WERI-Rb-1 (cell line): ENCODE data around the gene MROH9.
"Not testable (repeated sequence)": the region's sequence is repeated elsewhere in the genome, so short reads cannot be mapped to it uniquely, and the experiment has no call there.

Source experiments
- DNase-seq: peaks from one replicate; pipeline ENCODE4 v3.0.0-alpha.2; 2020
- H3K27ac ChIP-seq: fragments of 250-450 bp; sonication (Bioruptor Pico); 2 replicates; pipeline ENCODE4 v1.5.1; 2020; ENCODE audit warnings: mild to moderate bottlenecking, moderate library complexity
- H3K27me3 ChIP-seq: fragments of 250-450 bp; sonication (Bioruptor Pico); 2 replicates; pipeline ENCODE4 v1.5.1; 2021; ENCODE audit warnings: mild to moderate bottlenecking, low read depth, moderate library complexity; ENCODE audit not compliant: insufficient read depth, severe bottlenecking
- H3K36me3 ChIP-seq: fragments of 250-450 bp; sonication (Bioruptor Pico); 2 replicates; pipeline ENCODE4 v1.5.1; 2020; ENCODE audit warnings: mild to moderate bottlenecking, moderate library complexity
- H3K4me3 ChIP-seq: 2 replicates; pipeline ENCODE4 v1.5.1; 2011; ENCODE audit warnings: low read depth, mild to moderate bottlenecking, control low read depth, low read length
- H3K9me3 ChIP-seq: fragments of 250-450 bp; sonication (Bioruptor Pico); 2 replicates; pipeline ENCODE4 v1.5.1; 2021; ENCODE audit warnings: mild to moderate bottlenecking, moderate library complexity; ENCODE audit not compliant: severe bottlenecking
- TF ChIP-seq, protein P1 (sequence below): IDR thresholded peaks from 2 replicates; pipeline ENCODE4 v1.5.1; 2011; ENCODE audit warnings: low read depth, mild to moderate bottlenecking, control low read depth, inconsistent platforms, low read length

The MROH9 gene

DNA sequence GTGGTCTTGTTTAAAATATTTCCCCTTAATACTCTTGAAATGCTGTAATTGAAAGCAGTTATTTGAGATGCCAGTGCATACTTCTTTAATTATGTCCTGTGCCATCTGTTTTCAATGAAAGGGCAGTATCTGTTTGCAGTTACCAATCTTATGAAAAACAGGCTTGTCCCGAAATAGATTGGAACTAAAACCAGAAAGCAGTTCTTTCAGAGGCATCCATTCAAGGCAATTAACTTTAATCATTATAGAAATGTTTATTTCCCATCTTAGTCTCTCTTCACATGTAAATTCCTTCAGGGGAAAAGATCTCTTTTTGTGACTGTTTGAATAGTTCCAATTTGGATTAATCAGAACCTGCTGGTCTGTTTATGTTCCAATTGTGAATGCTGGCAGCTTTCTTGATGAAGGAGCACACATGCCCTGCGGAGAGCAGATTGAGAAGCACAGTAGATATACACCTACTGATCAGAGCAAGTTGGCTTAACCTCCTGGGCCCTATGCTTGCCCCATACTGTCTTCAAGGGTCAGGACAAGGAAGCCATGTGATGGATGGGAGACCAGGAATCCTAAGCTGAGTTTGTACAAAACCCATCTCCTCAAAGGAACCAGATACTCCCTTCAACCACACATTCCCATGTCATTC, 41.6 kb upstream of the MROH9 start:
- TF ChIP-seq, protein P1, sequence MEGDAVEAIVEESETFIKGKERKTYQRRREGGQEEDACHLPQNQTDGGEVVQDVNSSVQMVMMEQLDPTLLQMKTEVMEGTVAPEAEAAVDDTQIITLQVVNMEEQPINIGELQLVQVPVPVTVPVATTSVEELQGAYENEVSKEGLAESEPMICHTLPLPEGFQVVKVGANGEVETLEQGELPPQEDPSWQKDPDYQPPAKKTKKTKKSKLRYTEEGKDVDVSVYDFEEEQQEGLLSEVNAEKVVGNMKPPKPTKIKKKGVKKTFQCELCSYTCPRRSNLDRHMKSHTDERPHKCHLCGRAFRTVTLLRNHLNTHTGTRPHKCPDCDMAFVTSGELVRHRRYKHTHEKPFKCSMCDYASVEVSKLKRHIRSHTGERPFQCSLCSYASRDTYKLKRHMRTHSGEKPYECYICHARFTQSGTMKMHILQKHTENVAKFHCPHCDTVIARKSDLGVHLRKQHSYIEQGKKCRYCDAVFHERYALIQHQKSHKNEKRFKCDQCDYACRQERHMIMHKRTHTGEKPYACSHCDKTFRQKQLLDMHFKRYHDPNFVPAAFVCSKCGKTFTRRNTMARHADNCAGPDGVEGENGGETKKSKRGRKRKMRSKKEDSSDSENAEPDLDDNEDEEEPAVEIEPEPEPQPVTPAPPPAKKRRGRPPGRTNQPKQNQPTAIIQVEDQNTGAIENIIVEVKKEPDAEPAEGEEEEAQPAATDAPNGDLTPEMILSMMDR = no peak
- H3K27me3 ChIP-seq = no peaks in the 10 kb centered on the region
- no peak for DNase-seq
- H3K4me3 ChIP-seq = no peak overlapping the region
- H3K36me3 ChIP-seq = no peaks in the 10 kb centered on the region
- H3K27ac ChIP-seq = no peak overlapping the region
- H3K9me3 ChIP-seq = no peaks in the 10 kb centered on the region

DNA sequence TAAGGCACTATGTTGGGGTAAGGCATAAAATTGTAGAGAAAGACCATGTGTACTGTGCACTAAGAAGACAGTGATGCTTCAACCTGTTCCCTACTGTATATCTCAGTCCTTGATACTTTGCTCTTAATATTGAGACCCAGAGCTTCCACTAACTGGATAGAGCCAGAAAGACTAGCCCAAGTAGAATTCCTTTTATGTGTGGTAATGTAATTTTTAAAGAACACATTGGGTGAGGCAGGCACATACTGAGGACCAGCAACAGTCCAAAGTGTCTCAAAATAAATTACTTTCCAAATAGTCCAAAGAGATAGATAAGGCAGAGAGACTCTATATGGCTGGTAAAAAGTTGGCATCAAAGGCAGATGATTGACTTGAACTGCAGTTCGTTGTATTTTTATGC, 31.4 kb upstream of the MROH9 start:
- Histone ChIP-seq H3K36me3 (no peaks in the 10 kb centered on the region), H3K27me3 (no peaks in the 10 kb centered on the region), H3K9me3 (no peaks in the 10 kb centered on the region), H3K27ac (no peak overlapping the region), H3K4me3 (no peak overlapping the region)
- DNase-seq = no peak
- TF ChIP-seq, protein P1 = no peak

DNA sequence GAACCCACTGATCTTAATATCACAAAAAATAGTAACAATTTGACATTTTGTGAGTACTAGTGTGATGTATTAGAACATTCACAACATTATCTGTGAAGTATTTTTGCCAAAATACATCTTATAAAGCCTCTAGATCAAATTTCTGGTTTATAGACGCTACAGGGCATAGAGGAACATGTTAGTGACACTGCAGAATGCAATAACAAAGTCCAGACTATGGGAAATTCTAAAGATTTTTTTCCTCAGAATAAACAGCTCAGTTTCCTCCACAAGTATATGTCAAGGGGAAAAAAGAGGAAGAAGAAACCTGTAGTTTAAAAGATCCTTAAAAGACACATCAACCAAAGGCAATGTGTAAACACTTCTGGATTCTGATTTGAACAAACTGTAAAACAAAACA, 26.4 kb upstream of the MROH9 start:
- H3K4me3 ChIP-seq = no peak overlapping the region
- H3K9me3 ChIP-seq = no peaks in the 10 kb centered on the region
- no peak for DNase-seq
- TF ChIP-seq, protein P1 = no peak
- no peaks in the 10 kb centered on the region for H3K27me3 ChIP-seq
- no peaks in the 10 kb centered on the region for H3K36me3 ChIP-seq
- H3K27ac ChIP-seq = no peak overlapping the region

DNA sequence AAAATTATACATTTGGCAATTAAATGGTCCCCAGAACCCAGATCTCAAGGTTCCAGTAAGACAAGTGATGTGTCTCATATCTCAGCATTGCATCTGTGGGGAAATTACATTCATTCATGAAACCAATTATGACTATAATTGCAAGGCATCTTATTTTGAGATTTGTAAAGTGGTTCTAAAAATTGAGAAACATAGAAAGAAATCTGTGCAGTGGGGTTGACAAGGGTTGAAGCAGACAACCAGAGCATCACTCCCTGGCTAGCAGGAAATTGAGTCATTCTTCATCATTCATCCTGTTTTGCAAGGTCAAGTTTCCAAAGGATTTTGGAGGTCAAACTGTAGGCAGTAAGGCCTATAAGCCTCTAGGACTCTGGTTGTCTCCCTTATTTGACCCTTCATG, 25.1 kb upstream of the MROH9 start:
- TF ChIP-seq, protein P1 = no peak
- H3K27ac ChIP-seq = no peak overlapping the region
- H3K36me3 ChIP-seq = no peaks in the 10 kb centered on the region
- H3K9me3 ChIP-seq = no peaks in the 10 kb centered on the region
- no peaks in the 10 kb centered on the region for H3K27me3 ChIP-seq
- no peak for DNase-seq
- H3K4me3 ChIP-seq = no peak overlapping the region

DNA sequence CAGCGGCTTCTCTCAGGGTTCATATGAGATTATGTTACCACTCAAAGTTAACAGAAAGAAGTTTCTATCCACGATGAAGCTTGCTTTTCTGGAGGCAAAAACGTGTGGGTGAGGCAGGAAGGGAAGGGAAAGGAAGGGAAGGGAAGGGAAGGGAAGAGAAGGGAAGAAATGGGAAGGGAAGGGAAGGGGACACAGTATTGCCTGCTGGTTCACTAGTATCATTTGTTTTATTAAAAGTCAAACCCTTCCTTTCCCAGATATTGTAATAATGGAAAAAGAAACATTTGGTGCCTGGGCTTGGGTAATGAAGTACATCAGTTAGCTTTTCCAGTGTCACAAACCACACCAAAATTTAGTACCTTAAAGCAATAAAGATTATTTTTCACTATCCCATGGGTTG, 18.0 kb upstream of the MROH9 start:
- no peak for DNase-seq
- TF ChIP-seq, protein P1 = no peak
- H3K9me3 ChIP-seq = no peaks in the 10 kb centered on the region
- no peak overlapping the region for H3K4me3 ChIP-seq
- H3K27ac ChIP-seq = no peak overlapping the region
- H3K27me3 ChIP-seq = no peaks in the 10 kb centered on the region
- no peaks in the 10 kb centered on the region for H3K36me3 ChIP-seq

DNA sequence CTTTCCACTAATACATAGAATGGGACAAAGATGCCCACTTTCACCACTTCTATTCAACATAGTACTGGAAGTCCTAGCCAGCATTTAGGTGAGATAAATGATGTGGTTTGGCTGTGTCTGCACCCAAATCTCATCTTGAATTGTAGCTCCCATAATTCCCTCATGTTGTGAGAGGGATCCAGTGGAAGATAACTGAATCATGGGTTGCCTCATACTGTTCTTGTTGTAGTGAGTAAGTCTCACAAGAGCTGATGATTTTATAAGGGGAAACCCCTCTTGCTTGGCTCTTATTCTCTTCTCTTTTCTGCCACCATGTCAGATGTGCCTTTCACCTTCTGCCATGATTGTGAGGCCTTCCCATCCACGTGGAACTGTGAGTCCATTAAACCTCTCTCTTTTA, 10.7 kb upstream of the MROH9 start:
- not testable (repeated sequence) for DNase-seq

More for the DNA sequence above, 10.7 kb upstream of the MROH9 start:
- not testable (repeated sequence) for H3K4me3 ChIP-seq, H3K9me3 ChIP-seq, H3K36me3 ChIP-seq, H3K27ac ChIP-seq, H3K27me3 ChIP-seq
